ENCODE results near the gene IKBKE.

The IKBKE gene

DNA sequence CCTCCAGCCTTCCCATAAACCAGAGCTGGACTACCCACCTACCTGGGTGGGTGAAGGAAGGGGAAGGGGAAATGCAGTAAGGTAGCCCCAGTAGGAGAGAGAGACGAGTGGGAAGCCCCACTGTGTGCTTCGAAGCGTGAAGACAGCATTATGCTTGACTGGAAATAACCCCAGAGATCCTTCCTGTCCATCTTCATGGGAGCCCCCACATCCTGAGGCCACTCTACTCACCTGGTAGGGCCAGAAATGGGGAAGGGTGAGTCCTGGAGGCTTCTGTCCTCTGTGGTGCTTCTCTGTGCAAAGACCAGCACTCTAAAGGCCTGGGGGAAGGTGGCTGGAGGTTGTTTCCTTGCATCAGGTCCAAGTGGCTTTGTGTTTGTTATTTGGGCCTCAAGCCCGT lies 27.1 kb downstream of the IKBKE start:
- no peak for DNase-seq (ENCODE audit: insufficient read length, low spot score)
- TF ChIP-seq TAF1 (IDR thresholded peaks at IDR 0.05; ENCODE audit: low read depth, low read length) (no peak), SPI1 (IDR thresholded peaks at IDR 0.05; ENCODE audit: low read depth, low read length) (peak; percentile 16; the same call in 1 of the 2 replicates)
- no peak for FAIRE-seq

DNA sequence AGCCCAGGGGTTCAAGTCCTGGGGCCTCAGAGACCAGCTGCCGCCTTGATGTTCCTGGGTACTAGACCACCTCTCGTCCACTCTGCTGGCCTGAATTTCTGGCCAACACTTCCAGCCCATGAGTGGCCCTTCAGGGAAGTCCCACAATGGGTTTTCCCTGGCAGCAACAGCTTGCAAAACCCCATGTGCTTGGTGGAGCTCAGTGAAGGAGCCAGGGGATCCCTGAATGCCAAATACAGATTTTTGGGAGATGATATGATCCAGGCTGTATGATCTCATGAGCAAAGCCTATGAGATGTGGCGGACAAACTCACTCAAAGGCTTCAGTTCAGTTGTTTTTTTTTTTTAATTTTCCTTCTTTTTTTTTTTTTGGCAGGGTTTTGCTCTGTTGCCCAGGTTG lies 27.5 kb downstream of the IKBKE start:
- FAIRE-seq (no peak), DNase-seq (ENCODE audit: insufficient read length, low spot score) (no peak)
- TF ChIP-seq POLR2AphosphoS5 (IDR thresholded peaks at IDR 0.05; ENCODE audit: low read depth, low read length) (no peak), SPI1 (IDR thresholded peaks at IDR 0.05; ENCODE audit: low read depth, low read length) (no peak), PAX5 (IDR thresholded peaks at IDR 0.05; ENCODE audit: insufficient read depth, low read length, severe bottlenecking) (no peak)

DNA sequence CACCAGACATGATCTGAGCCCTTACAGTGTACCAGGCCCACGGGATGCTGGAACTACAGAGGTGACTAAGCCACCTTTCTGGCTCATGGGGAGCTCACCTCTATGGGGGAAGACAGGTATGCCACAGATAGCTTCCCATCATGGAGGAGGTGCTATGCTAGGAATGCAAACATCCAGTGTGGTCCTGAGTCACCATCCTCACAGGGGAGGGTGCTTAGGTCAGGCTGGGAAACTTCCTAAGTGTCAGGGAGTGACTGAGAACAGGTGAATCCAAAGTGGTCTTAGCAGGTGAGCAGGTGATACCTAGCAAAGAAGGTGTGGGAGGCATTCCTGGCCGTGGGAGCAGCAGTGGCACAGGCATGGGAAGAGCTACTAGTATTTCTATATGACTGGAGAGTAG lies 28.4 kb downstream of the IKBKE start:
- TF ChIP-seq POLR2AphosphoS5 (IDR thresholded peaks at IDR 0.05; ENCODE audit: low read depth, low read length), result no peak
- TF ChIP-seq POLR2A (IDR thresholded peaks at IDR 0.05; ENCODE audit: low read depth, low read length), result no peak
- TF ChIP-seq TAF1 (IDR thresholded peaks at IDR 0.05; ENCODE audit: low read depth, low read length), result no peak
- TF ChIP-seq POU2F2 (IDR thresholded peaks at IDR 0.05; ENCODE audit: low read depth, low read length), result no peak
- DNase-seq (ENCODE audit: insufficient read length, low spot score), result no peak
- FAIRE-seq, result no peak

DNA sequence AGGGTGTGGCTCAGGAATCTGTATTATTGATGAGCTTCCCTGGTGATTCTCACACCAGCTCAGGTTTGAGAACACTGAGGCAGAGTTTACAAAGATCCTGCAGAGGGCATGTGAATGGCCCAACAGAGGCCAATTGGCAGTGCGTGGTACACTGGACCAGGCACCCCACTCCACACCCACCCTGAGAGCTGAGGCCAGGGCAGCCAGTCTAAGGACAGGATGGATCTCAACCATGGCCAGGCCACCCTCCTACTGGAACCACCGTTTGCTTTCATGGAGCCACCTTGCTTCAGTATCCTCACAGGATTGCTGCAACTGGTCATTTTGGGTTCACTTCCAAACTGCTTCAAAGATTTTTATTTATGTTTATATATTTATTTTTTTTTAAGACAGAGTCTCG lies 29.8 kb downstream of the IKBKE start:
- TF ChIP-seq SPI1 (IDR thresholded peaks at IDR 0.05; ENCODE audit: low read depth, low read length) (no peak), TAF1 (IDR thresholded peaks at IDR 0.05; ENCODE audit: low read depth, low read length) (no peak), POLR2A (IDR thresholded peaks at IDR 0.05; ENCODE audit: low read depth, low read length) (no peak), PAX5 (IDR thresholded peaks at IDR 0.05; ENCODE audit: insufficient read depth, low read length, severe bottlenecking) (no peak), POLR2AphosphoS5 (IDR thresholded peaks at IDR 0.05; ENCODE audit: low read depth, low read length) (no peak), POU2F2 (IDR thresholded peaks at IDR 0.05; ENCODE audit: low read depth, low read length) (no peak)
- DNase-seq (ENCODE audit: insufficient read length, low spot score) (no peak), FAIRE-seq (no peak)

DNA sequence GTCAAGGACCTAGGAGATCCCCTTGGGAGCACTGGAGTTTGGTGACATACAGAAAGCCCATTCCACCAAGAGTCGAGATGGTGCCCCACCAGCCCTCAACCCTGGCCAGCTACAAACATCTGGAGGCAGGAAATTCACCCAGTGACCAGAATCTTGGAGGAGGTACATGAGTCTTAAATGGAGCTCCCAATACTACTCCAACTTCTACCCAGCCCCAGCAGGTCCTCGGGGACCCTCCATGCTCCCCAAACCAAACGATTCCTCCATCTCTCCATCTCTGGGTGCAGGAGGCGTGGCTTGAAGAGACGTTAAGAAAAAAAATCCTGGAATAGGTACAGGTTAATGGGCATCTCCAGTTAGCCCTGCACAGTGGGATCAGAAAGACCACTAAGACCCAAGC lies 31.6 kb downstream of the IKBKE start:
- DNase-seq (ENCODE audit: insufficient read length, low spot score), result no peak
- no peak for TF ChIP-seq TAF1 (IDR thresholded peaks at IDR 0.05; ENCODE audit: low read depth, low read length)
- no peak for TF ChIP-seq POU2F2 (IDR thresholded peaks at IDR 0.05; ENCODE audit: low read depth, low read length)
- FAIRE-seq, result no peak

DNA sequence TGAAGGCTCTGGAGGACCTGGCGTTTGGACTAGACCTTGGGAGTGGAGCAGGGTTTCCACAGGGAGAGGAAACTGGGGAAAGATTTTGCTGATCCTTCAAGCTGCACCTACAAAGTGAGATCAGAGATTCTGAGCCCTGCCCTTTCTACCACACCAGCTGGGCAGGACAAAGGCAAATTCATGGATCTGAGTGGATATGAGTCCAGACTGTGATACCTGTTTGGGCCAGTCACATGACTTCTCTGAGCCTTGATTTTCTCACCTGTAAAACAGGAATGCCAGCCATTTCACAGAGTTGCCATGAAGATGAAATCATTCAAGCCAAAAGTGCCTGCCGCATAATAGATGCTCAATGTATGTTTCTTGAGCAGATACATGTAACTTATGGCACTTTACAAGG lies 32.1 kb downstream of the IKBKE start:
- DNase-seq (ENCODE audit: insufficient read length, low spot score) (no peak), FAIRE-seq (no peak)
- TF ChIP-seq POLR2A (IDR thresholded peaks at IDR 0.05; ENCODE audit: low read depth, low read length), result no peak
- TF ChIP-seq POU2F2 (IDR thresholded peaks at IDR 0.05; ENCODE audit: low read depth, low read length), result no peak

DNA sequence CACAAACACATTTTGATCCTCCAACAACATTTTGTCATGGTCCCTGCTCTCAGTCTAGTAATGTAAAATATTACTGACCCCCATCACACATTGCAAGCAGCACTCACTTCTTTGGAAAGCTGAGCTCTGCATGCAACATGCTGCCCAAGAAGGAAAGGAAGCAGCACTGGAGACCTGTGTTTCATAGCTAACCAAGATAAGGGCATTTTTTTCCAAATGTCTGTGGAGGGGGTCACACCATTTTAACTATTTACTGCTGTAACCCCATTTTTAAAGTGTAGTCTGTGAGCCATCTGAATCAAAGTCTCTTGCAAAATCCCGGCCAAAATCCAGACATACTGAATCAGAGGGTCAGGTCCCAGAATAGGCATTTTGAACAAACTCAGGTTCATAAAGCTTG lies 32.5 kb downstream of the IKBKE start:
- no peak for FAIRE-seq
- TF ChIP-seq TAF1 (IDR thresholded peaks at IDR 0.05; ENCODE audit: low read depth, low read length) (no peak), SPI1 (IDR thresholded peaks at IDR 0.05; ENCODE audit: low read depth, low read length) (no peak), POLR2AphosphoS5 (IDR thresholded peaks at IDR 0.05; ENCODE audit: low read depth, low read length) (no peak), PAX5 (IDR thresholded peaks at IDR 0.05; ENCODE audit: insufficient read depth, low read length, severe bottlenecking) (no peak), POU2F2 (IDR thresholded peaks at IDR 0.05; ENCODE audit: low read depth, low read length) (no peak), POLR2A (IDR thresholded peaks at IDR 0.05; ENCODE audit: low read depth, low read length) (no peak)
- no peak for DNase-seq (ENCODE audit: insufficient read length, low spot score)

DNA sequence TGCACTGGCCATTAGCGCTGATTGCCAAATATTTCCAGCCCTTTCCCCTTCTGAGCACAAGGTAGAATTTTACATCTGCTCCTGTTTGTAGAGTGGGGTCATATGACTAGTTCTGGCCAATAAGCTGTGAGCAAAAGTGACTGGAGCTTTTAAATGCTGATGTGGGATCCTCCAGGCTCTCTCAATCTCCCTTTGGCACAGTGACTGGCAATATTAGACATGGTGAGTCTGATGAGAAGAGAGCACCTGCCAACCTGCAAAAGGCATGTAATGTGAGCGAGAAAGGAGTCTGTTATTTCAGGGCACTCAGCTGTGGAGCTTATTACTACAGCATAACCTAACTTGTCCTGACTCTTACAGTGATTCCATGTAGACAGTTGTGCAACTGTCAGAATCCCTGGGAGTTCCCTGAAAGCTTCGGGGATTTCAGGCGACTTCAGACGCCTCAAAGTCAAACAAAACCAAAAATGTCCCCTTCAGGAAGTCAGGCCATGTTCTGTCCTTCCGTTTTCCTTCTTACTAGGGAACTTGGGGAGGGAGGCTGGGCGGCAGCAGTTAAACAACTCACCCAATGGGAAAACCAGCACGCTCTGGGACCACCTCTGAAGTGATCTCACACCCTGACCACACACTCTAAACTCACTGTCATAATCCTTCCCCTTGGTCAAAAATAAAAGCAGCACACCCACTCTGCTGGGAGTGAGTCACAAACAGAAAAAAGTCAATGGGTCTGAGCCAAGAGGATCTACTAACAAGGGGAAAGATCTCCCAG lies 33.5 kb downstream of the IKBKE start:
- TF ChIP-seq POLR2A (IDR thresholded peaks at IDR 0.05; ENCODE audit: low read depth, low read length), result no peak
- TF ChIP-seq SPI1 (IDR thresholded peaks at IDR 0.05; ENCODE audit: low read depth, low read length), result no peak
- no peak for TF ChIP-seq PAX5 (IDR thresholded peaks at IDR 0.05; ENCODE audit: insufficient read depth, low read length, severe bottlenecking)
- no peak for TF ChIP-seq POU2F2 (IDR thresholded peaks at IDR 0.05; ENCODE audit: low read depth, low read length)
- no peak for TF ChIP-seq TAF1 (IDR thresholded peaks at IDR 0.05; ENCODE audit: low read depth, low read length)
- TF ChIP-seq POLR2AphosphoS5 (IDR thresholded peaks at IDR 0.05; ENCODE audit: low read depth, low read length), result no peak
- FAIRE-seq, result no peak
- no peak for DNase-seq (ENCODE audit: insufficient read length, low spot score)

DNA sequence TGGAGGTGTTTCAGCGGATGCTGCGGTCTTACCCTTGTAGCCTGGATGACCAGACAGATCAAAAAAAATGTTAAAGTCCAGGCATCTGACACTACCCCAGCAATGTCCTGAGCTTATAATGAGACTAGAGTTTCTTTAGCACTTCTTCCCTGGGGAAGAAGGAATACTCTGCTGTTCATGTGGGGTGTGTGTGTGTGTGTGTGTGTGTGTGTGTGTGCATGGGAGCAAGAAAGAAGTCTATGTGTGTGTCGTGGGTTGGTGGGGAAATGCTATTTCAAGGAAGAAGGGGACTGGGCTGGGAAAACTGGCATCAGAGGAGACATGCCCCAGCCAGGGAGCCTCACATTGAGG lies 34.1 kb downstream of the IKBKE start:
- FAIRE-seq (no peak), DNase-seq (ENCODE audit: insufficient read length, low spot score) (no peak)
- TF ChIP-seq TAF1 (IDR thresholded peaks at IDR 0.05; ENCODE audit: low read depth, low read length) (no peak), SPI1 (IDR thresholded peaks at IDR 0.05; ENCODE audit: low read depth, low read length) (no peak), POLR2A (IDR thresholded peaks at IDR 0.05; ENCODE audit: low read depth, low read length) (no peak), POLR2AphosphoS5 (IDR thresholded peaks at IDR 0.05; ENCODE audit: low read depth, low read length) (no peak), PAX5 (IDR thresholded peaks at IDR 0.05; ENCODE audit: insufficient read depth, low read length, severe bottlenecking) (no peak), POU2F2 (IDR thresholded peaks at IDR 0.05; ENCODE audit: low read depth, low read length) (no peak)

DNA sequence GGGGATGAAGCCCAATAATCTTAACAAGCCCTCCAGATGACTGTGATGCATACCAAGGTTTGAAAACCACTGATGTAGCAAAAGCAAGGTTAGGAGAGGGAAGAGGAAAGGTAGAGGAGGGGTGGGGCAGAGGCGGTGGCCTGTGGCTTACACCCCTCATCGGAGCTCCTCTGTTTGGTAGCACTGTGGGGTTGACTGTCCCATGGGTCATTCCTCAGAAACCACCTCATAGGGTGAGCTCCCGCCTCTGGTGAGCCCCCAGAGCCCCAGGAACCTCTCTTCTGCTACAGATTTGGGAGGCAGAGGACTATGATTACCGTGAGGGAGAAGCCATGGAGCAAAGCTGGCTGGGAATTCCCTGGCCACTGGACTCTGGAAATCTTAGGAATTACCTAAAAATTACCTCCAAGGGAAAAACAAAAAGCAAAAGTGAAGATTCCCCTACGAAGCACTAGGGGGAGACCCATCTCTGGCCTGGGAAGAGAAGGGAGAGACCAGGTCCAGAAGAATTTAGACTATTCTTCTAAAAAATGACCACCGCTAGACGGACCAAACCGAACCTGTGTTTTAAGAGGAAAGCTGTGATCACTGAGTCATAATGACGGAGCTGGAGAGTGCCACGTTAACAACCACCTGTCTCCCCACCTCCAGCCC lies 35.6 kb downstream of the IKBKE start:
- FAIRE-seq (no peak), DNase-seq (ENCODE audit: insufficient read length, low spot score) (no peak)
- no peak for TF ChIP-seq PAX5 (IDR thresholded peaks at IDR 0.05; ENCODE audit: insufficient read depth, low read length, severe bottlenecking)
- no peak for TF ChIP-seq POLR2A (IDR thresholded peaks at IDR 0.05; ENCODE audit: low read depth, low read length)
- no peak for TF ChIP-seq POU2F2 (IDR thresholded peaks at IDR 0.05; ENCODE audit: low read depth, low read length)
- no peak for TF ChIP-seq TAF1 (IDR thresholded peaks at IDR 0.05; ENCODE audit: low read depth, low read length)
- TF ChIP-seq SPI1 (IDR thresholded peaks at IDR 0.05; ENCODE audit: low read depth, low read length), result no peak
- no peak for TF ChIP-seq POLR2AphosphoS5 (IDR thresholded peaks at IDR 0.05; ENCODE audit: low read depth, low read length)
